Natural killer cell treated with Interleukin-12 subunit alpha and Interleukin-12 subunit beta and Interleukin-15 and Interleukin-18, amount 100 ng/mL, for 72 hours (primary cell): ENCODE data around the gene GAB3. TPM values are rescaled to one million over a fixed set of nuclear protein-coding genes. Genes with fewer than 3 reads are reported as not detected.

Source experiments
- total RNA-seq, 2 donors: library from RNA; stranded (reverse); gene quantifications; one replicate each; pipeline ENCODE4 v1.2.3, GENCODE V29; 2022

The GAB3 gene
- total RNA-seq, 2 donors from 2014 or later: 20.3 to 28.3 TPM

Other genes with a start within 250 kb of the GAB3 start
- gene FAM3A, start 234.8 kb downstream of the GAB3 start, total RNA-seq: 10 to 100 TPM; 28.5 to 41.1 TPM
- gene G6PD, start 204.2 kb downstream of the GAB3 start, total RNA-seq: 100 to 1,000 TPM; 115 to 227 TPM
- 10 to 100 TPM; 55.6 to 61.1 TPM for gene IKBKG, start 203.5 kb downstream of the GAB3 start, total RNA-seq
- gene CTAG1A, start 165.9 kb downstream of the GAB3 start, total RNA-seq: not detected
- gene CTAG1B, start 131.8 kb downstream of the GAB3 start, total RNA-seq: not detected
- not detected for gene CTAG2, start 97.5 kb downstream of the GAB3 start, total RNA-seq
- gene DKC1, start 11.8 kb upstream of the GAB3 start, total RNA-seq: 100 to 1,000 TPM in 1 of 2 donors, 10 to 100 TPM in 1; 91.6 to 173 TPM
- gene MPP1, start 54.4 kb upstream of the GAB3 start, total RNA-seq: 10 to 100 TPM; 21.0 to 26.6 TPM
- gene SMIM9, start 83.6 kb upstream of the GAB3 start, total RNA-seq: not detected
- gene F8A1, start 135.3 kb upstream of the GAB3 start, total RNA-seq: 10 to 100 TPM; 12.4 to 32.5 TPM